ENCODE results near the gene CD68. TPM values are rescaled to one million over a fixed set of nuclear protein-coding genes. Genes with fewer than 3 reads are reported as not detected.

CD68 gene
- total RNA-seq, 1 donor from 2014 or later: 667 TPM

- ATAC-seq: no peak
- peak overlapping the region; percentile 97 for H3K27ac ChIP-seq
- peaks cover 34% of the 10 kb centered on the region for H3K36me3 ChIP-seq
- H3K4me1 ChIP-seq: peaks cover 74% of the 10 kb centered on the region
- intact Hi-C loops (cut with DNase I): no loop called here
- no peaks in the 10 kb centered on the region for H3K27me3 ChIP-seq (ENCODE audit: low read depth)
- DNase-seq: no peak
- peak overlapping the region; percentile 78 for H3K4me3 ChIP-seq
- no peak for TF ChIP-seq CTCF (IDR thresholded peaks at IDR 0.05)
- no peaks in the 10 kb centered on the region for H3K9me3 ChIP-seq
Observed at GRCh38 chr17:7580604-7581575, 1.5 kb downstream of the CD68 start.

- DNase-seq: no peak
- peaks cover 57% of the 10 kb centered on the region for H3K4me1 ChIP-seq
- intact Hi-C loops (cut with DNase I): no loop called here
Observed at GRCh38 chr17:7582396-7583252, 3.2 kb downstream of the CD68 start.

GRCh38 chr17:7583253-7584109 is 4.0 kb downstream of the CD68 start, which contains the start of gene MPDU1:
TSS of gene MPDU1 (plus strand) at chr17:7583852. CDS start at chr17:7583863, 11 bp downstream.
- intact Hi-C loops (cut with DNase I): no loop called here
- no peaks in the 10 kb centered on the region for H3K9me3 ChIP-seq
- peak within 1 kb of the TSS; percentile 78 for H3K4me3 ChIP-seq
- TF ChIP-seq CTCF (IDR thresholded peaks at IDR 0.05): no peak
- H3K27me3 ChIP-seq (ENCODE audit: low read depth): no peaks in the 10 kb centered on the region
- peaks cover 59% of the 10 kb centered on the region for H3K4me1 ChIP-seq
- ATAC-seq (peak; percentile 91 to 92), DNase-seq (peak; percentile 97)
- H3K36me3 ChIP-seq: peaks cover 29% of the 10 kb centered on the region
- peak within 1 kb of the TSS; percentile 97 for H3K27ac ChIP-seq

More at GRCh38 chr17:7582396-7583252, 3.2 kb downstream of the CD68 start:
- no peak for TF ChIP-seq CTCF (IDR thresholded peaks at IDR 0.05)
- Histone ChIP-seq H3K4me3 (peak overlapping the region; percentile 78), H3K36me3 (peaks cover 29% of the 10 kb centered on the region), H3K9me3 (no peaks in the 10 kb centered on the region), H3K27ac (peak overlapping the region; percentile 97), H3K27me3 (ENCODE audit: low read depth) (no peaks in the 10 kb centered on the region)
- ATAC-seq: no peak

GRCh38 chr17:7586673-7587419 is 7.4 kb downstream of the CD68 start:
- no peaks in the 10 kb centered on the region for H3K9me3 ChIP-seq
- intact Hi-C loops (cut with DNase I): no loop called here
- no peak for TF ChIP-seq CTCF (IDR thresholded peaks at IDR 0.05)
- H3K27me3 ChIP-seq (ENCODE audit: low read depth): no peaks in the 10 kb centered on the region
- H3K27ac ChIP-seq: no peak overlapping the region
- DNase-seq (no peak), ATAC-seq (no peak)
- no peak overlapping the region for H3K4me3 ChIP-seq
- H3K36me3 ChIP-seq: peaks cover 45% of the 10 kb centered on the region
- H3K4me1 ChIP-seq: peaks cover 48% of the 10 kb centered on the region

Data from lower lobe of right lung (tissue), 2 donors.